NCI-H146 (cell line): ENCODE results near the gene CFAP77.
"Not testable (repeated sequence)": the region's sequence is repeated elsewhere in the genome, so short reads cannot be mapped to it uniquely, and the experiment has no call there.

Experiments
- DNase-seq: peaks from one replicate; lab custom pipeline; 2025; lab: John Stamatoyannopoulos, UW

CFAP77 gene

DNA sequence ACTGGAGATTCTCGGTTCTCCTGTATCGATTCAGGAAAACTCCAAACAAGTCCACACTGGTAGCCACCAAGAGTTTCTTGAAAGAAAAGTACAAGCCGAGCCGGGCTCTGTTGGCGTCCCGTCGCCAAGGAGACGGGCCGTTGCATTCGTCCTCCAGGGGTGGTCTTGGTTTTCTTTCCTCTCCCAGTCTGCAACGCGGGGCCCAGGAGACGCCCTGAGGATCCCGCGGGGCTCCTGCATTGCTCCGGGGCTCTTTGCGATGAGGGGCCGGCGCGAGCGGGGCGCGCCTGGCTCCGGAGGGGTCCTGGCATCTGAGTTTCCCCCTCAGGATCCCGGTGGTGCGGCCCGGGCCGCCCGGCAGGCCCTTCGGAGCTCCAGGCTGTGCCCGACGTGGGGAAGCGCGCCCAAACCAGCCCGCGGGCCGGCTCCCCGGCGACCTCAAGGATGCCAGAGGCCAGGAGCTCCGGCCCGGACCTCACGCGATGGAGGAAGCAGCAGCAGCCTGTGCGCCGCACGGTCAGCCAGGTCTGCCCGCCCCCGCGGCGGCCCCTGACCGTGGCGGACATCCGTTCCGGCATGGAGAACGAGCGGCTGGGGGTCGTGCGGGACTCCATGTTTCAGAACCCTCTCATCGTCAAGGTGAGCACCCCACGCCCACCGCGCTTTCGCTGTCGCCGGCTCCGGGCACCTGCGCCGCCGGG, at the start of gene CFAP77:
Gene CFAP77 (plus strand): TSS at position 384 of the 701 bp plus-strand sequence. CDS start 61 bp downstream, at position 445.
- DNase-seq = peak; percentile 9

DNA sequence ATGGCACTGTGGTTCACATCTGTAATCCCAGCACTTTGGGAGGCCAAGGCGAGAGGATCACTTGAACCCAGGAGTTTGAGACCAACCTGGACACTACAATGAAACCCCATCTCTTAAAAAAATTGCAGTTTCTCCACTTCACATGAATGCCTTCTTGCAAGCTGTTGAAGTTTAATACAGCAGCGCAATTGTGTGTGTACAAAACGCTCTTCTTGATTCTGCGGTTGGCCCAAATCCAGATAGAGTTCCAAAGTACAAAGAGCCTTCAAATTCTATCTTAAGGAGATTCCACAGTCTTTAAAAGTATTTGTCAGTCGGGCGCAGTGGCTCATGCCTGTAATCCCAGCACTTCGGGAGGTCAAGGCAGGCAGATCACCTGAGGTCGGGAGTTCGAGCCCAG, 45.9 kb upstream of the CFAP77 start:
- no peak for DNase-seq

DNA sequence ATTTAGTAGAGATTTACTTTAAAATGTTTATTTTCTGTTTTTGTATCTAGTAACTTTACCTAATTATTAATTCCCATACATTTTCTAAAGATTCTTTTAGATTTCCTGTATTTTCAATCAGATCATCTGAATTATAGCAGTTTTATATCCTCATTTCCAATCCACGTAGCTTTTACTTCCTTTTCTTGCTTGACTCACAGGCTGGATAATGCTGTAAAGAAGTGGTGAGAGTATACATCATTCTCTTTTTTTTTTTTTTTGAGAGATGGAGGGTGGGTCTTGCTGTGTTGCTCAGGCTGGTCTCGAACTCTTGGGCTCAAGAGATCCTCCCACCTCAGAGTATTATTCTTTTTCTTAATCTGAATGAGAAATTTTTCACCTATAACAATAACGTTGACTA, 44.0 kb upstream of the CFAP77 start:
- DNase-seq = no peak

DNA sequence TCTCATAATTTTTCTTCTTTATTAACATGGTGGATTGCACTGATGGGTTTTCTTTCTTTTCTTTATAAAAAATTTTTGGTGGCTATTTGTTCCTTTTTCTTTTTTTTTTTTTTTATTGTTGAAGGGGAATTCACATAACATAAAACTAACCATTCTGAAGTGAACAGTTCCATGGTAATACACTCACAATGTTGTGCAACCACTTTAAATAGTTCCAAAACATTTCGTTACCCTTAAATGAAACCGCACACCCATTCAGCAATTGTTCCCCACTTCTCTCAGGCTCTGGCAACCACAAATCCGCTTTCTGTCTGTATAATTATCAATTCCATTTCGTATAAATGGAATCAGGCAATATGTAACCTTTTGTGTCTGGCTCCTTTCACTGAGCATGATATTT, 43.5 kb upstream of the CFAP77 start:
- DNase-seq = no peak

DNA sequence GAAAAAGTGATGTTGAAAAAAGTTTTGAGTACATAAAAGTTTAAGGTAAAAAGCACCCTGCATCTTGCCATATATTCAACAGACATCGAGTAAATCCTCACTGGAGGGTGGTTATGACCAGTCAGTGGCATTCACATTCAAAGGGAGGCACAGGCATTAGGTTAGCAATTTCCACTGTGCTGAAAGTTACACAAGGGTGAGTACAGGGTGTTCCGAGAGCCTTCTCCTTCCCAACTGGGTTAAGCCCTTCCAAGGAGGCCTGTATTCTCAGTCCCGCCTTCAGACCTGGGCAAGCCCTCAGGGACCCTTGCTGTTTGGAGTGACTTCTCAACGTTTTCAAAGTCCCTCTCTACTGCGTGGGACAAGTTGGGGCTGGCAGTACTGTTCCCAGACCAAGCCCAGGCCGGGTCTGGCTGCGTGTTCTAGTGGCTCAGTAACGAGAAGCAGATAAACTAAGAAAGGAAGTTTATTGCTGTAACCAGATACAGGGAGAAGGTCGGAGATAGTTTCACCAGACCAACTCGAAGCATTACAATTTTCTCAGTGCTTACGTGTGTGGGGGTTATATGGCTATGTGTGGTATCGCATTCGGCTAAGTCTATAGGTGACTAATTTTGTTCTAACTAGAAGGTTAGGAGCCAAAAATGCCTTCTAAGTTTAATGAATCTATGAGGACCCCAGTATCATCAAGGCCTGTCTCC, 42.2 kb upstream of the CFAP77 start:
- no peak for DNase-seq

DNA sequence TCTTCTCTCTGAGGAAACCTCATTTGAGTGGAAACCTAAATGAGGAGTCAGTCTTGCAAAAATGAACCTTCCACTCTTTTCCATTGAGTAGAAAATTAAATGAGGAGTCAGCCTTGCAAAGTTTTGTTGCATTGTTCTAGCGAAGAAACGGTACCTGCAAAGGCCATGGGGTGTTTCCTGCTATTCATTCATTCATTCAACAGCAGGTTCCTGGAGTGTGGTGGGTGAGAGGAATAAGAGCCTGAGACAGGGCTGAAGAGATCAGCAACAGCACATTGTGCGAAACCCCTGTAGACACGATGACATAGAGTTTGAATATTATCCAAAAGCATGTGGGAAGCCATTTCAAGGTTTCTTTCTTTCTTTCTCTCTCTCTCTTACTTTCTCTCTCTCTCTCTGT, 40.6 kb upstream of the CFAP77 start:
- no peak for DNase-seq

DNA sequence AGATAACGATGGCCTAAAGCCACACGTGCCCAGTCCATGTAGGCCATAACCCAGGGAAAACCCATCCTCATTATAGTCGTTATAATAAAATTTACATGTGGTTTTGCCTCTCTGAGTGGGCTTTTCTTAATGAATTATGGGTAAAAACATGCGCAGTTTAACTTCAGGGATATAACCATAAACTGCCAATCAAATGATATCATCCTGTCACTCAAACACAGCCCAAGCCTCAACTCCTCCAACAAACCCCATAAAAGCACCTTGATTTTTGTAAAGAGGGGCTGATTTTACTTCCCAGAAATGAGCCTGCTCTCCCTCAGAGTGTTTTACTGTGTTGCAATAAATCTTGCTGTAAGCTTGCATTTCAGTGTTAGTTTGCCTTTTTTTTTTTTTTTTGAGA, 39.4 kb upstream of the CFAP77 start:
- no peak for DNase-seq

DNA sequence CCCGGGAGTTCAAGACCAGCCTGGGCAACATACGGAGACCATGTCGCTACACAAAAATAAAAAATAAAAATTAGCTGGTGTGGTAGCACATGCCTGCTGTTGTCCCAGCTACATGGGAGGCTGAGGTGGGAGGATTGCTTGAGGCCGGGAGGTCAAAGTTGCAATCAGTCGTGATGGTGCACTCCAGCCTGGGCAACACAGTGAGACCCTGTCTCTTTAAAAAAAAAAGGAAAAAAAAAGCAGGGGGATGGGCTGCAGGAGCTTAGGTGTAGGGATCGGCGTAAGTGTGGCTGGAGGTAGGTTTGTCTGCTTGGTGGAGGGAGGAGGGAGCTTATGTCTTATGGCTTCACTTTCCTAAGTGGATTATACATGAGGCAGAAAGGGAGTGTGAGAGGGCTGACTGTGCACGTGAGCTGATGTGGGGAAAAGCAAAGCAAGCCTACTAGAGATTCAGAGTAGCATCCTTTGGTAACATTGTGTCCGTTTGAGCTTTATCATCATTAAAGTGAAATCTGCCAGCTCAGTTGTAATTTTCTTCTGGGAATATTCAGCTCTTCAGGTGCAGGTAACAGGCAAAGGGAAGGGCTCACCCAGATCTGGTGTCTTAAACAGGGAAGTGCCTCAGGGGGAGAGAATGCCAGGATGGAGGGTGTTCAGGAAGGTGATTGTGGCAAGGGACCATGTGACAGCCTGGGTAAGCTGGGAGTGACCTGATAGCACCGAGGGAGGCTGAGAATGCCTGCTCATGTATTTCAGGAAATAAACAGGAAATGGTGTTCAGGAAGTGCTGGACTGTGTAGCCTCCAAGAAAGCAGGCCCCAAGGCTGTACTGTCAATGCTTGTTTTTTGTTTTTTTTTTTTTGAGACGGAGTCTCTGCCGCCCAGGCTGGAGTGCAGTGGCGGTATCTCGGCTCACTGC, 37.6 kb upstream of the CFAP77 start:
- DNase-seq = no peak

DNA sequence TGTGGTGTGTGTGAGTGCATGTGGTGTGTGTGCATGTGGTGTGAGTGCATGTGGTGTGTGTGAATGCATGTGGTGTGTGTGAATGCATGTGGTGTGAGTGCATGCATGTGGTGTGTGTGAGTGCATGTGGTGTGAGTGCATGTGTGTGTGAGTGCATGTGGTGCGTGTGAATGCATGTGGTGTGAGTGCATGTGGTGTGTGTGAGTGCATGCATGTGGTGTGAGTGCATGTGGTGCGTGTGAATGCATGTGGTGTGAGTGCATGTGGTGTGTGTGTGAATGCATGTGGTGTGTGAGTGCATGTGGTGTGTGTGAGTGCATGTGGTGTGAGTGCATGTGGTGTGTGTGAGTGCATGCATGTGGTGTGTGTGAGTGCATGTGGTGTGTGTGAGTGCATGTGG, 32.2 kb upstream of the CFAP77 start:
- not testable (repeated sequence) for DNase-seq

DNA sequence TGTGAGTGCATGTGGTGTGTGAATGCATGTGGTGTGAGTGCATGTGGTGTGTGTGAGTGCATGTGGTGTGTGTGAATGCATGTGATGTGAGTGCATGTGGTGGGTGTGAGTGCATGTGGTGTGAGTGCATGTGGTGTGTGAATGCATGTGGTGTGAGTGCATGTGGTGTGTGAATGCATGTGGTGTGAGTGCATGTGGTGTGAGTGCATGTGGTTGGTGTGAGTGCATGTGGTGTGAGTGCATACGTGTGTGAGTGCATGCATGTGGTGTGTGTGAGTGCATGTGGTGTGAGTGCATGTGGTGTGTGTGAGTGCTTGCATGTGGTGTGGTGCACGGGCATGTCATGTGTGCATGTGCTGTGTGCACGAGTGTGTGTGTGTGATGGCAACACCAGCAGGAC, 31.6 kb upstream of the CFAP77 start:
- DNase-seq = not testable (repeated sequence)

DNA sequence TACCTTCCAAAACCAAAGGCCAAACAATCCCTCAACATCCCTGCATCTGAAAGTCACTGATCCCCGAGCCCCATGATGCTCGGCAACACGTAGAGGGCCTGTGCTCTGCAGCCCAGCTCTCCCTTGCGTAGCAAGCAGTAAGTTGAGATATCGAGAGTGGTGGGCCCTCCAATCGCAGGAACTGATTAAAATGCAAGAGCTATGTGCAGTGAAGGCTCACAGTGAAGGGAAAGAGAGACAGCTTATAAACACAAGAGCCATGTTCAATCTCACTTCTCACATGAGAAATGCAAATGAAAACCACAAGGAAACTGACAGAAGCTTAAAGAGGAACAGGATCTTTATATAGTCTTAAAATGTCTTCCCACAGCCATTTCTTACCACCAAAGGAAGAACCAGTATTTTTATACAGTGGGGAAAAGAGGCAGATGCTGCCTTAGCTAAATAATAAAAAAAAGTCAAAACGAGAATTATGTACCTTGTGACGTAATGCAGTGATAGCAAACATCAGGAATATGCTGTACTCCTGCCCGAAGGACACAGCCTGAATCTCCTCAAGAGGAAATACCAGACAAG, 28.0 kb upstream of the CFAP77 start:
- no peak for DNase-seq

DNA sequence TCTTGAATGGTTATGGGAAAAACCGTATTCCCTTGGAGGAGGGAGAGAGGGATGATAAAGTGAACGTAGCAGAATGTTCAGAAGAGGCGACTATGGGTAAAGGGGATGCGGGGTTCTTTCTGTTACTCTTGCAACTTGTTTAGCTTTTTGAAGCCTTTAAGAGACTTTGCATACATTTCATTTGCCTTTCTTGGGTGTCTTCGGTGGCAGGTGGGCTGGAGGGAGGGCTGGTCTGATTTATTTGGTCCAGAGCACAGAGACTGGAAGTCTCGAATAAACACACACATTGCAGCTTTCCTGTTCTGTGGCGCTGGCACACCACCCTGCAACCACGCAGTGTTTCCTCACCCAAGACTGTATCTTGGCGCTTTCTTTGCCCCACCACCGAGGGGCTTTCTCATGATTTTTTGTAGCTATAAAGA, 26.5 kb upstream of the CFAP77 start:
- DNase-seq = no peak

DNA sequence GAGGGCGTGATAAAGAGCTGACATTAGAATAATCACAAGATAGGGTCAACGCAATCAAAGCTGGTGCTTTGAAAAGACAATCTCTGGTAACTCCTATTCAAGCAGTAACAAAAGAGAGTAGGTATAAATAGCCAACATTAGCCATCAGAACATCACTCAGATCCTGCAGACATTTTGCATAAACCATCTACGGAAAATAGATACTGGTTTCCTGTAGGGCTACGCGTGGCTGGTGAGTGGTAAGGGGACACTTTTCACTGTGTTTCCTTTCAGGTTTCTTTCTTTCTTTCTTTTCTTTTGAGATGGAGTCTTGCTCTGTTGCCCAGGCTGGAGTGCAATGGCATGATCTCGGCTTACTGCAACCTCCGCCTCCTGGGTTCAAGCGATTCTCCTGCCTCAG, 25.6 kb upstream of the CFAP77 start:
- DNase-seq = no peak

DNA sequence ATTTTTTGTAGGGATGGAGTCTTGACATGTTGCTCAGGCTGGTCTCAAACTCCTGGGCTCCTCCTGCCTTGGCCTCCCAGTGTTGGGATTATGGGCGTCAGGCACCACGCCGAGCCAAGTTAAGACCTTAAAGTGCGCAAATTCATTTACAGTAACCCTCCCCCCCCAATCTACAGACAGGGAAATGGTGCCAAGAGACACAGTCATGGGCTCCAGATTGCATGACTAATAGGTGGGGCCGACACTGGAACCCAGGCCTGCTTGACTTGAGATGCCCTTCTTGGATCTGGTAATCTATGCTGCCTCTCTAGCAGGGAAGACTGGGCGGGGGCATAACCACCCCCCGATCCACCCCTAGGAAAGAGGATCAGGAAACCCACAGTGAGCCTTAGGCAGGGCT, 22.9 kb upstream of the CFAP77 start:
- DNase-seq = no peak

DNA sequence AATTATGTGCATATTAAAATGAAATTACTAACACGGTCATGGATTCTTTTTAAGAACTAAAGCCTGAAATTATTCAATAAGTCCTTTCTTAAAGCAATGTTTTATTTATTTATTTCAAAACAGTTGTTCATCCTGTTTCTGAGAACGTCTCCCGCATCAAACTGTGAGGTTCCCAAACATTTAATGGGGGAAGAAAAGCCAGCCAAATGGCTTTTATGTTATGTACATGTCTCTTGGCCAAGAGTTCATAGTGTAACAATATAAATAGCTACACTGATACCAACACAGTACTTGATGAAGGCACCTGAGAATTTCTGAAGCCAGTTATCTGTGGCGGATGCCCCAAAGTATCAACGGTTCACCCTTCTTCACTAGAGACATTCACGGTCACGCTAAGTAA, 19.0 kb upstream of the CFAP77 start:
- DNase-seq = no peak

DNA sequence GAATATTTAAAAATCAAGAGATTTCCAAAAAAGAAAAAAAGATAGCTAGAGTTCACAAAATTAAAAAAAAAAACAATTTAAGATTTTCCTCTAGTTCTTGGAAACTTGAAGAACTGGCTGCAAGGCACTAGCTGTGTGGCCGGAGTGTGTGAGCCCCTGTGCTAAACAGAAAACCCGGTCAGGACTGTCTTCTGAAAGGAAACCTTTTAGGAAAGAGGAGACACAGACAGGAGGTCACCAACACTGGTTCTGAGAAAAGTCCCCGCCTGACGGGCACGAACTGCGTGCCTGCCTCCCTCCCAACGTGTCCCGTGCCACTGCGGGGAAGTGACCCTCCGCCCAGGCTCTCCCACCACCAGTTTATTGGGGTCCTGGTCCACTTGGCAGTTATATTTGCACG, 18.6 kb upstream of the CFAP77 start:
- no peak for DNase-seq

DNA sequence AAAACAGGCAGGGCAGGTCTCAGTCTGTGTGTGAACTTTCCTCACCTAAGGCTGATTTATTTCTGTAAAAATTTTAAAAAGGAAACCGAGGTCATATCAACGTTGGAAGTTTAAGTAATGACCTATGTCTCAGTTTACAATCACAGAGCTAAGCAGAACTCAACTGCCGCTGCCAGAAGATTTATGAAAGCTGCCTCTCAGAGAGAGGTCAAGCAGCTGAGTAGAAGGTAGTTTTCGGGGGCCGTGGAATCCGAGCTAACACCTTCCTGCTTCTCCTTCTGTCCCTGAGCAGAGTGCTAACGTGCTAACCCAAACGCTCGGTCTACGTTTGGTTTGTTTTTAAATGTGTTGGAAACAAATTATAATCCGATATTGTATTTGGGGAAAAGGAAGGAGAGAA, 14.5 kb upstream of the CFAP77 start:
- DNase-seq = no peak

DNA sequence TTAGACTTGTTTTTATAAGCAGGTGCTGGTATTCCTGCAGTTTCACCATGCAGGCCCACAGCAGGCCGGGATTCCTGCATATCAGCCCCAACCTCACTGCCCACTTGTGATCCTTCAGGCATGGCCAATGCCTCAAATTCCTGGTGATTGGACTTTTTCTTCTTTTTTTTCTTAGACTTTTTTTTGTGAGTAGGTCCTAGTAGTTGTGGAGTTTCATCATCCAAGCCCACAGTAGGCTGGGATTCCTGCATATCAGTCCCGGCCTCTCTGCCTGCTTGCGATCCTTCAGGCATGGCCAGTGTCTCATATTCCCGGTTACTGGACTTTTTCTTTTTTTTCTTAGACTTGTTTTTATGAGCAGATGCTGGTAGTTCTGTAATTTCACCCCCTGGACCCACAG, 8.2 kb upstream of the CFAP77 start:
- DNase-seq = no peak

DNA sequence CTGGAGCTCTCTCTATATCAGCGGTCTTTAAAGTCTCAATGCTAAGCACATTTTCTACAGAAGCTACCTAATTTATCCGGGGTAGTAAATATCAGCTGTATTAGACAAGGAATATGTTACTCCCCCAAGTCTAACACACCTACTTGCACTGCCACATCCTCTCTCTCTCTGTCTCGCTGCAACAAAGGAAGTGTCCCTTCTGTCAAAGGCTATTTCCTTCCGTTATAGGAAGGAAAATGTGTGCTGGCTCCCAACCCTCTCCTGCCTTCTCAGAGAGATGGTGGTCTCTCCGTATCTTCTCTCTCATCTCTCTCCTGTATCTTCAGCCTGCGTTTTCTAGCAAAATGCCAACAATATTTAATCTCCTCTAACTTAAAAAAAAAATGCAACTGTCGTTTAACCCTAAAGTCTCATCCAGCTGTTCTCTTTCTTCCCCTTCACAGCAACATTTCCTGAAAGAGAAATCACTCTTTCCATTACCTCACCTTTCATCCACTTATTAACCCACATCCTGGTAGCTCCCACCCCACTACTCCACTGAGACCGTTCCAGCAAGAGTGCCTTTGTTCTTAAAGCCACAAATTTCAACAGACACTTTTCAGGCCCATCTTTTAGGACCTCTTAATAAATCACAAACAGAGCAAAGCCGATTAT, 5.7 kb upstream of the CFAP77 start:
- DNase-seq = no peak

DNA sequence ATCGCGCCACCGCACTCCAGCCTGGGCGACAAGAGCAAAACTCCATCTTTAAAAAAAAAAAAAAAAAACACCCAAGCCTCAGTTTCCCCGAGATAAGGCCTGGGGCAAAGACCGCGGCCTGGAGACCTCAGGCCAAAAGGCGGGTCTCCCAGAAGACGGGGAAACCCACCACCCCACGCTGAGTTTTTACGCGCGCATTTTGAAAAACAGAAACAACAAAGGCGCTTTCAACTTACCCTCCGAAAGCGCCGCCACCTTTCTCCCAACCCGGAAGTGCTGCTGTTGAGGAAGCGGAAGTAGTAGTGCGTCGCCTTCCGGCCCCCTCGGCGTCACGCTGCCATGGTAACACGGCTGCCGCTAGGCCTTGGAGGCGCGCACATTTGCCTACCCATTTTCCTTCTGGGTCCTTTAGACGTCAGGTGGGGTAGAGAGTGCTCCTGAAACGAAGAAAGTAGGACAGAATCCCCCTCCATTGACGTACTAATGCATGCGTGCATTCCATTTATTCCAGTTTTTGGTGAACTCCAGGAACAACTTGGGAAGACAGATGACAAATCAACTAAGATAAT, 3.4 kb upstream of the CFAP77 start, which contains the start of gene TTF1:
Gene TTF1 (minus strand): TSS at position 287 of the 569 bp plus-strand sequence. CDS start 4,019 bp downstream, outside the sequence.
- peak; percentile 80 for DNase-seq

DNA sequence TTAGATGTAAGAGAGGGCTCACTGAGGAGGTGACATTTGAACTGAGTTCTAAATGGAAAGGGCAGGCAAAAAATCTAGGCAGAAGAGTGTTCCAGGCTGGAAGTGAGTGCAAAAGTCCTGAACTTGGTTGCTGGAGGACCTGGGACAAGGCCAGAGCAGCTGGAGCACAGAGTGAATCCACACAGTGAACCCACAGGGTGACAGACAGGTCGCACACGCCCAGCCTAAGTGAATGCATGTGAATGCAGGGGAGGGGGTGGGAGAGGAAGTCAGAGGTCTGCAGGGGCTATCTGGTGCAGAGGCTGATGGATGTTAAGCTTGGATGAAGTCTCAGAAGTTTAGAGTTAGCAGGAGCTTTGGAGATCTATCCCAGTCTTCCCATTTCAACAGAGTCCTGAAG, 2.8 kb upstream of the CFAP77 start:
- no peak for DNase-seq
